ENCODE measurements around the gene CCBE1.

The CCBE1 gene

DNA sequence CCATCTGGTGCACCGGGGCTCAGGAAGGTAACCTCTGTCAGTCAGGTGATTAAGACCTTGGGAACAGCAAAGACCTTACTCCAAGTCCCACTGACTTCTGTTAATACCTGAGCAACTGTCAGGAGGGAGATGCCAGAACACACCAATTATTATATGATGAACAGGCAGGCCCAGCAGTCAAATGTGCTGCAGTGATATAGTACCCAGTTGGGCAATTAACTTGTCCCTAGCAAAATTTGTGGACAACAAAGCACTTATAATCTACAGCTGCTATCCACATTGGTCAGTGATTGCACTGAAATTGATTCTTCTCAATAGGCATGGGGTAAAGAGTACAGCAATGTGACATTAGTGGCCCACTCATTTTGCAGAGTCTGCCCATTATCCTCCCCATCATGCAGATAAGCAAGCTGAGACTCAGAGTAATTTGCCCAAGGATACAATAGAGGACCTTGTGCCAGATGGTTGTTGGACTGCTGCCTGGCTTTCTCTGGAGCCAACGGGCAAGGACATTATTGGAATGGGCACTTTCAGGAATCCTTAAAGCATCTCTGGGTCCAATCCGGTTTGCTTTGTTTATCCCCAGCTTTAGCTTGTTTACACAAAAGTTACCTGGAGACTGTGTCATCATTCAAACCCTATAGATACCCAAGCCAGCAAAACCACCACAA lies 147.6 kb downstream of the CCBE1 start:
- Histone ChIP-seq H3K9me3 (ENCODE audit: insufficient read depth, low read depth, low read length) (peaks cover 3% of the 10 kb centered on the region), H3K27ac (ENCODE audit: low read depth, low read length) (no peak overlapping the region), H2AK5ac (ENCODE audit: low read length) (no peak overlapping the region), H2BK5ac (ENCODE audit: low read depth, low read length, poor library complexity) (no peak overlapping the region), H3K79me1 (ENCODE audit: low read length) (peaks cover 5% of the 10 kb centered on the region), H3K4me1 (ENCODE audit: control insufficient read depth in 1 of 2, insufficient read depth in 2 of 2, low read length in 2 of 2) (peaks cover 16 to 18% of the 10 kb centered on the region in 2 experiments), H4K91ac (ENCODE audit: low read depth, low read length) (no peak overlapping the region), H3K4me2 (ENCODE audit: low read length) (no peak overlapping the region), H3K4me3 (ENCODE audit: low read depth, low read length) (no peak overlapping the region), H4K8ac (ENCODE audit: low read depth, low read length) (no peak overlapping the region), H3K18ac (ENCODE audit: low read length) (no peak overlapping the region), H3K4ac (ENCODE audit: low read depth, low read length) (no peak overlapping the region), H3K36me3 (ENCODE audit: control insufficient read depth in 1 of 2, insufficient read depth in 2 of 2, low read length in 2 of 2) (no peaks in the 10 kb centered on the region), H2AFZ (ENCODE audit: insufficient read depth, low read length, poor library complexity) (no peak overlapping the region), H3K27me3 (ENCODE audit: insufficient read depth, low read length) (no peaks in the 10 kb centered on the region), H3K23ac (ENCODE audit: low read length) (no peak overlapping the region), H2BK120ac (ENCODE audit: insufficient read depth, low read length, poor library complexity) (no peak overlapping the region), H4K12ac (ENCODE audit: low read depth, low read length) (no peak overlapping the region), H3K79me2 (ENCODE audit: control insufficient read depth, insufficient read depth, low read length, poor library complexity) (peaks cover 2% of the 10 kb centered on the region), H3K14ac (ENCODE audit: low read length) (no peak overlapping the region), H2BK12ac (ENCODE audit: low read length) (no peak overlapping the region), H3K9ac (ENCODE audit: low read length) (no peak overlapping the region)
- DNase-seq: no peak
- WGBS (ENCODE audit: extremely low coverage, insufficient coverage, insufficient read length): no CpG with 5 or more reads among the region's 3 CpGs

DNA sequence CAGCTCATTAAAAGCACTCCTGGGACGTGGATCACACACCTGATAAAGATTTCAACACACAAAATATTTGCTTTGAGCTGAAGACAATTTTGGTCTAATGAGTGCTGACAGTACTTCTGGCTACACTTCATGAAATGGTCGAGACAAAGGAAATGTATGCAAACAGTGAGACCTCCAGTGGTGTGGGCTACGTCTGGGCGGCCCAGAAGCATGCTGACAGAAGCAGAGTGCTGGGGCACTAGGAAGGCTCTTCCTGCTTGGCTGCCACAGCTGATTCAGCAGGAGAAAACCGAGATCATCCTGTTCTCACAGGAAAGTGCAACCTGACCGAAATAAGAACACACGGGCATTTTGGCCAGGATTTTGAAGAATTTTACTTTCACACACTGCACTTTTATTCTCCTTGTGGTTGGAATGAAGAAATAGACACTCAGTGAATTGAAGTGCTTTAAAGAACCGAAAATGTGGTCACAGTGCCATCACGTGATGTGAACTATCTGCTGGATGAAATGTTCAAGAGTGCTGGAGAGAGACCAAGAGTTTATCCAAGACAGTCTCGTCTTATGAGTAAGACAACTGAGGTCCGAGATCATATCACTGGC lies 149.5 kb downstream of the CCBE1 start:
- Histone ChIP-seq H3K27ac (ENCODE audit: low read depth, low read length) (no peak overlapping the region), H4K12ac (ENCODE audit: low read depth, low read length) (no peak overlapping the region), H3K9ac (ENCODE audit: low read length) (no peak overlapping the region), H3K4me1 (ENCODE audit: control insufficient read depth in 1 of 2, insufficient read depth in 2 of 2, low read length in 2 of 2) (peaks cover 9% of the 10 kb centered on the region in 2 experiments), H3K27me3 (ENCODE audit: insufficient read depth, low read length) (no peaks in the 10 kb centered on the region), H3K4ac (ENCODE audit: low read depth, low read length) (no peak overlapping the region), H2BK5ac (ENCODE audit: low read depth, low read length, poor library complexity) (no peak overlapping the region), H3K79me2 (ENCODE audit: control insufficient read depth, insufficient read depth, low read length, poor library complexity) (peaks cover 2% of the 10 kb centered on the region), H3K4me2 (ENCODE audit: low read length) (no peak overlapping the region), H3K9me3 (ENCODE audit: insufficient read depth, low read depth, low read length) (peaks cover 3% of the 10 kb centered on the region), H3K79me1 (ENCODE audit: low read length) (peaks cover 2% of the 10 kb centered on the region), H3K14ac (ENCODE audit: low read length) (no peak overlapping the region), H2BK12ac (ENCODE audit: low read length) (no peak overlapping the region), H3K36me3 (ENCODE audit: control insufficient read depth in 1 of 2, insufficient read depth in 2 of 2, low read length in 2 of 2) (no peaks in the 10 kb centered on the region), H2BK120ac (ENCODE audit: insufficient read depth, low read length, poor library complexity) (no peak overlapping the region), H3K18ac (ENCODE audit: low read length) (no peak overlapping the region), H2AFZ (ENCODE audit: insufficient read depth, low read length, poor library complexity) (no peak overlapping the region), H3K4me3 (ENCODE audit: low read depth, low read length) (no peak overlapping the region), H4K91ac (ENCODE audit: low read depth, low read length) (no peak overlapping the region), H4K8ac (ENCODE audit: low read depth, low read length) (no peak overlapping the region), H3K23ac (ENCODE audit: low read length) (no peak overlapping the region), H2AK5ac (ENCODE audit: low read length) (no peak overlapping the region)
- peak in 1 of 2 donors; percentile 54 for DNase-seq
- no CpG with 5 or more reads among the region's 11 CpGs for WGBS (ENCODE audit: extremely low coverage, insufficient coverage, insufficient read length)

DNA sequence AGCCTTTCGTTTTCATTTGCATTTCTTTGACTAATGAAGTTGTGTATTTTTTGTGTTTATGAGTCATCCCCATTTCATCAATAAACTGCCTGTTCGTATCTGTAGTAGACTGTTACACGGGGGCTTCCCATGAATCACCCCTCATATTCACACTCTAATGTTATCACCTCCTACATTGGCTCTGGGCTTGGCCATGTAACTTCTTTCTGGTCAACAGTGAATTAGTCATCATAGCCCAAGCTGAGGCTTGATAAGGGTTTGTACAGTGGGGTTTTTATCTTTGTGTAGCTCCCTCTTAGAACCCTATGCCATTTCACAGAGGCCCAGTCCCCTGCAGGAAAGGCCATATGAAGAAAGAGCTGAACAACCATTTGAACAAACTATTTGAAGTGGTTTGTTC lies 151.0 kb downstream of the CCBE1 start:
- H3K79me1 ChIP-seq (ENCODE audit: low read length): no peaks in the 10 kb centered on the region
- no peak overlapping the region for H4K12ac ChIP-seq (ENCODE audit: low read depth, low read length)
- no peak overlapping the region for H2BK5ac ChIP-seq (ENCODE audit: low read depth, low read length, poor library complexity)
- no peaks in the 10 kb centered on the region for H3K27me3 ChIP-seq (ENCODE audit: insufficient read depth, low read length)
- no peaks in the 10 kb centered on the region for H3K9me3 ChIP-seq (ENCODE audit: insufficient read depth, low read depth, low read length)
- no peak overlapping the region for H3K4ac ChIP-seq (ENCODE audit: low read depth, low read length)
- no peak overlapping the region for H2AFZ ChIP-seq (ENCODE audit: insufficient read depth, low read length, poor library complexity)
- no peak overlapping the region for H3K14ac ChIP-seq (ENCODE audit: low read length)
- no peak overlapping the region for H3K18ac ChIP-seq (ENCODE audit: low read length)
- no peak overlapping the region for H3K23ac ChIP-seq (ENCODE audit: low read length)
- no peaks in the 10 kb centered on the region for H3K36me3 ChIP-seq (ENCODE audit: control insufficient read depth in 1 of 2, insufficient read depth in 2 of 2, low read length in 2 of 2)
- no peak overlapping the region for H3K27ac ChIP-seq (ENCODE audit: low read depth, low read length)
- H4K91ac ChIP-seq (ENCODE audit: low read depth, low read length): no peak overlapping the region
- peaks cover 5 to 6% of the 10 kb centered on the region in 2 experiments for H3K4me1 ChIP-seq (ENCODE audit: control insufficient read depth in 1 of 2, insufficient read depth in 2 of 2, low read length in 2 of 2)
- no peak overlapping the region for H2BK12ac ChIP-seq (ENCODE audit: low read length)
- no peaks in the 10 kb centered on the region for H3K79me2 ChIP-seq (ENCODE audit: control insufficient read depth, insufficient read depth, low read length, poor library complexity)
- DNase-seq: no peak
- no peak overlapping the region for H4K8ac ChIP-seq (ENCODE audit: low read depth, low read length)
- no peak overlapping the region for H3K4me2 ChIP-seq (ENCODE audit: low read length)
- H3K4me3 ChIP-seq (ENCODE audit: low read depth, low read length): no peak overlapping the region
- no CpG with 5 or more reads among the region's 3 CpGs for whole genome bisulfite sequencing (ENCODE audit: extremely low coverage, insufficient coverage, insufficient read length)
- no peak overlapping the region for H2BK120ac ChIP-seq (ENCODE audit: insufficient read depth, low read length, poor library complexity)
- H2AK5ac ChIP-seq (ENCODE audit: low read length): no peak overlapping the region
- H3K9ac ChIP-seq (ENCODE audit: low read length): no peak overlapping the region

DNA sequence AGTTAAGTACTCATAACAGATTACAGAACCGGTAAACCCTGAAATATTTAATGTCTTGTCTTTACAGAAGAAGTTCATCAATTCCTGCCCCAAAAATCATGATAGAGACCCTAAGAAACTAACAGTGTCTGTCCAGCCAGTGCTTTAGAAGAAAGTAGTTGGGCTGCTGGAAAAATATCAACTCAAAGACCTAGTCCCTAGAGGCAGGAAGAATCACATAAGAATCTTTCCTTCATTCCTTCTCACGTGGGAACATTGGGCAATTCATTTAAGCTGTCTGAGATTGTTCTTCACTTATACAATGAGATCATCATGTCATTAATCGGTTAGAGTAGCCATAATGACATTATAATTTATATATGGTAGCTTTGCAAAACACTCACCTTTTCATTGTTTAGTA lies 156.4 kb downstream of the CCBE1 start:
- no peak for DNase-seq
- Histone ChIP-seq H3K9me3 (ENCODE audit: insufficient read depth, low read depth, low read length) (no peaks in the 10 kb centered on the region), H2AK5ac (ENCODE audit: low read length) (no peak overlapping the region), H2AFZ (ENCODE audit: insufficient read depth, low read length, poor library complexity) (no peak overlapping the region), H3K4ac (ENCODE audit: low read depth, low read length) (no peak overlapping the region), H3K9ac (ENCODE audit: low read length) (no peak overlapping the region), H3K4me1 (ENCODE audit: control insufficient read depth in 1 of 2, insufficient read depth in 2 of 2, low read length in 2 of 2) (peaks cover 2% of the 10 kb centered on the region in 2 experiments), H3K18ac (ENCODE audit: low read length) (no peak overlapping the region), H2BK5ac (ENCODE audit: low read depth, low read length, poor library complexity) (no peak overlapping the region), H3K4me2 (ENCODE audit: low read length) (no peak overlapping the region), H3K14ac (ENCODE audit: low read length) (no peak overlapping the region), H3K79me2 (ENCODE audit: control insufficient read depth, insufficient read depth, low read length, poor library complexity) (no peaks in the 10 kb centered on the region), H4K8ac (ENCODE audit: low read depth, low read length) (no peak overlapping the region), H3K4me3 (ENCODE audit: low read depth, low read length) (no peak overlapping the region), H3K27ac (ENCODE audit: low read depth, low read length) (no peak overlapping the region), H3K27me3 (ENCODE audit: insufficient read depth, low read length) (no peaks in the 10 kb centered on the region), H4K91ac (ENCODE audit: low read depth, low read length) (no peak overlapping the region), H3K36me3 (ENCODE audit: control insufficient read depth in 1 of 2, insufficient read depth in 2 of 2, low read length in 2 of 2) (no peaks in the 10 kb centered on the region), H3K79me1 (ENCODE audit: low read length) (no peaks in the 10 kb centered on the region), H2BK12ac (ENCODE audit: low read length) (no peak overlapping the region), H3K23ac (ENCODE audit: low read length) (no peak overlapping the region), H2BK120ac (ENCODE audit: insufficient read depth, low read length, poor library complexity) (no peak overlapping the region), H4K12ac (ENCODE audit: low read depth, low read length) (no peak overlapping the region)
- WGBS (ENCODE audit: extremely low coverage, insufficient coverage, insufficient read length): no CpG with 5 or more reads among the region's 3 CpGs
